ENCODE results near the gene AP1S1. TPM values are rescaled to one million over a fixed set of nuclear protein-coding genes. Genes with fewer than 3 reads are reported as not detected.
A peak's percentile ranks its signal among the peaks of the same experiment; 100 is the strongest.
"Not testable (repeated sequence)": the region's sequence is repeated elsewhere in the genome, so short reads cannot be mapped to it uniquely, and the experiment has no call there.

The AP1S1 gene
- total and polyA plus RNA-seq, 7 experiments from 2014 or later, result 3.3 to 39.4 (median 7.0) TPM

DNA sequence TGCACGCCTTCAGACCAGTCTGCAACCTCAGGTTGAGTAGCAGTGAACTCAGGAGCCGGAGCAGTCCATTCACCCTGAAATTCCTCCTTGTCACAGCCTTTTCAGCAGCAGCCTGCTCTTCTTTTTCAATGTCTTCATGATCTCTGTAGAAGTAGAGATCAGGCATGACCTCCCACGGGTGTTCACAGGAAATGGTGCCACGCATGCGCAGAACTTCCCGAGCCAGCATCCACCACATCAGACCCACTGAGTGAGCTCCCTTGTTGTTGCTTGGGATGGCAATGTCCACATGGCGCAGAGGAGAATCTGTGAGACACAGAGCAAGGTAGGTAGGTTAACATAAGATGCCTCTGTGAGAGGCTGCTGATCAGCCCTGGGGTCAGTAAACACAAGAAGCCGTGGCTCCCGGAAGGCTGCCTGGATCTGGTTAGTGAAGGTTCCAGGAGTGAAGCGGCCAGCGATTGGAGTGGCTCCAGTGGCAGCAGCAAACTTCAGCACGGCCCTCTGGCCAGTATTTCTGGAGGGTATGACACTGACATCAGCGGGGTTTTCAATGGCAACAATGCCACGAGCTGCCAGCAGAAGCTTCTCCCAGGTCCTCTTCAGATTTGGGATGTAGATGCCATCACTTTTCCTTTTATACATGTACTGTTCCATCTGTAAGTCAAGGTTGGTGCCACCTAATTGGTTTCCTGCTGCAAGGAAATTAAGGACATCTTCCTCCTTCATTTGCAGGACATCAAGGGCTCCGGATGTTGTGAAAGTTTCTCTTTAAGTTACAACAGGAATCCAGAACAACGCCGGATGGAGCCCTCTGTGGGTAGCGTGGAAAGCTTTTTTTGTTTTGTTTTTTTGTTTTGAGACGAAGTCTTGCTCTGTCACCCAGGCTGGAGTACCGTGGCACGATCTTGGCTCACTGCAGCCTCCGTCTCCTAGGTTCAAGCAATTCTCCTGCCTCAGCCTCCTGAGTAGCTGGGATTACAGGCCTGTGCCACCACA, 49.8 kb downstream of the AP1S1 start:
- intact Hi-C loops (cut with micrococcal nuclease), result loop anchor here in 1 of 2 donors (1.0 kb wide), 1 partner anchor 12 kb away; no protein-coding TSS in a partner anchor
- DNase-seq, result peak in 6 of 9 donors; percentile 28 to 47 (median 39)
- H3K9me3 Mint-ChIP-seq; H3K27ac ChIP-seq (ENCODE audit: low read depth, low read length); H3K4me1 ChIP-seq (ENCODE audit: control insufficient read depth in 2 of 2, insufficient read depth in 2 of 2, low read length in 2 of 2); H3K36me3 ChIP-seq (ENCODE audit: control insufficient read depth in 2 of 3, insufficient read depth in 3 of 3, low read length in 3 of 3); H3K27me3 ChIP-seq (ENCODE audit: control insufficient read depth in 2 of 2, insufficient read depth in 2 of 2, low read length in 2 of 2); H3K9me3 ChIP-seq (ENCODE audit: control insufficient read depth in 2 of 3, low read length in 3 of 3): not testable (repeated sequence)
- peaks cover 0 to 21% (median 8%) of the 10 kb centered on the region in 5 donors for H3K36me3 Mint-ChIP-seq
- H3K27me3 Mint-ChIP-seq, result peaks cover 19 to 39% (median 28%) of the 10 kb centered on the region in 5 donors
- peak overlapping the region; percentile 51 to 93 (median 82) for H3K27ac Mint-ChIP-seq
- ChIA-PET POLR2A (interaction anchor here (1.4 to 3.0 kb wide), 5 partner anchors 9 to 40 kb away, joined by 5 to 16 read pairs (median 7); partner anchors contain the start of genes FIS1, PLOD3 and ZNHIT1), CTCF (interaction anchor here (0.6 to 3.1 kb wide), 3 partner anchors 11 to 60 kb away, joined by 3 to 14 read pairs (median 9); partner anchors contain the start of genes PLOD3 and ZNHIT1)
- peak overlapping the region; percentile 17 for H3K4me3 ChIP-seq (ENCODE audit: low read length)
- ATAC-seq, result peak; percentile 47
- peak overlapping the region; percentile 27 to 86 (median 74) for H3K4me3 Mint-ChIP-seq
- peaks cover 0 to 22% (median 16%) of the 10 kb centered on the region in 7 donors for H3K4me1 Mint-ChIP-seq

DNA sequence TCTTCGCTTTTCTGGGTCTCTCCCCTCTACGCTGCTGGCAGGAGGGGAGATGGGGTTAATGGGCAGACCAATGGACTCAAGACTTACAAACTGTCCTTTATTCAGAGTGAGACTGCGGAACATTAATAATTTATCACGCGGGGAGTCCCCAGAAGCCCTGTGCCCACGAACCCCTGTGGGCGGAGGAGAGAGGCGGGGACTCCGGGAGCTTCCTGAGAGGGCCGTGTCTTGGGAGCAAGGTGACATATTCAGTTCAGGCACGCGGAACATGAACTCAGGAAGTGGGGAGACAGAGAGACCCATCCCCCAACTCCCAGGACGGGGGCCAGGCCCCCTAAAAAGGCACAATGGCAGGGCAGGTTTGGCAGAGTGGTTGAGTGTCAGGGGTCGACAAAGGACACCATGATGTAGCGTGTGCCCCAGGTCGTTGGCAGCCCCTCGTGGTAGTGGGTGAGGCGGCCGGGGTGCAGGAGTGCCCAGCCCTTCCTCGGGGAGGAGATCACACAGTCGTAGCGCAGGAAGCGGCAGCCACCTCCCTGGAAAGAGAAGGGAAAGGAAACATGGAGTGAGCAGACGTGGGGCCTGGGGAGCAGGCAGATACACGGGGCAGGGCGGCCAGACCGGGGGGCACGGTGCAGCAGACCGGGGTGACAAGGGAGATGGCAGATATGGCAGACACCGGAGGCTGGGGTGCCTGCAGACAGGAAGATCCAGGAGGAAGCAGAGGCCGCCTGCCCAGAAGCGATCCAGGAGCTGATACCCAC, 51.8 kb downstream of the AP1S1 start:
- intact Hi-C loops (cut with micrococcal nuclease), result no loop called here
- Histone ChIP-seq H3K36me3 (ENCODE audit: control insufficient read depth in 2 of 3, insufficient read depth in 3 of 3, low read length in 3 of 3) (peaks cover 0 to 29% (median 0%) of the 10 kb centered on the region in 3 experiments), H3K9me3 (ENCODE audit: control insufficient read depth in 2 of 3, low read length in 3 of 3) (no peaks in the 10 kb centered on the region), H3K27me3 (ENCODE audit: control insufficient read depth in 2 of 2, insufficient read depth in 2 of 2, low read length in 2 of 2) (no peaks in the 10 kb centered on the region), H3K27ac (ENCODE audit: low read depth, low read length) (no peak overlapping the region), H3K4me1 (ENCODE audit: control insufficient read depth in 2 of 2, insufficient read depth in 2 of 2, low read length in 2 of 2) (peaks cover 0 to 2% of the 10 kb centered on the region in 2 donors), H3K4me3 (ENCODE audit: low read length) (no peak overlapping the region)
- H3K36me3 Mint-ChIP-seq, result peaks cover 0 to 21% (median 8%) of the 10 kb centered on the region in 5 donors
- no peak for ATAC-seq
- H3K27ac Mint-ChIP-seq, result peak overlapping the region in 1 of 9 donors; percentile 28
- H3K4me3 Mint-ChIP-seq, result no peak overlapping the region
- ChIA-PET CTCF (interaction anchor here (0.7 to 3.1 kb wide), 3 partner anchors 11 to 50 kb away, joined by 3 to 14 read pairs (median 3); partner anchors contain the start of genes PLOD3 and ZNHIT1), POLR2A (no interaction called here)
- no peak for DNase-seq
- H3K9me3 Mint-ChIP-seq, result no peaks in the 10 kb centered on the region
- peaks cover 8 to 26% (median 18%) of the 10 kb centered on the region in 5 donors for H3K27me3 Mint-ChIP-seq
- peaks cover 0 to 16% (median 11%) of the 10 kb centered on the region in 7 donors for H3K4me1 Mint-ChIP-seq

DNA sequence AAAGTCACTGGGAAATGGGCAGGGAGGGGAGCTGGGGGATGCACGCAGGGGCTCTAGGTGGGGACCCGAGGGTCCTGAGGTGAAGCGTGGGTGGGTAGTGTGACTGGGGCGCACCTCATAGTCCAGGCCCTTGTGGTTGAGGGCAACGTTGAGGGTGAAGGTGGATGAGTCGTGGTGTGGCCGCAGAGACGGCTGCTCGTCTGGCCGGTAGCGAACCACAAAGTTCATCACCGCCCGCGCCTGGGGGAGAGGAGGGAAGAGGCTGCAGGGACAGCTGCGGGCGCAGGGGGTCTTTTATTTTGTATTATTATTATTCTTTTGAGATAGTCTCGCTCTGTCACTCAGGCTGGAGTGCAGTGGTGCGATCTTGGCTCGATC, 52.4 kb downstream of the AP1S1 start:
- peaks cover 0 to 35% (median 0%) of the 10 kb centered on the region in 3 experiments for H3K36me3 ChIP-seq (ENCODE audit: control insufficient read depth in 2 of 3, insufficient read depth in 3 of 3, low read length in 3 of 3)
- ChIA-PET CTCF (no interaction called here), POLR2A (no interaction called here)
- peaks cover 0 to 16% (median 10%) of the 10 kb centered on the region in 7 donors for H3K4me1 Mint-ChIP-seq
- H3K27ac ChIP-seq (ENCODE audit: low read depth, low read length), result no peak overlapping the region
- DNase-seq (no peak), ATAC-seq (no peak)
- H3K9me3 Mint-ChIP-seq, result no peaks in the 10 kb centered on the region
- peaks cover 0 to 2% of the 10 kb centered on the region in 2 donors for H3K4me1 ChIP-seq (ENCODE audit: control insufficient read depth in 2 of 2, insufficient read depth in 2 of 2, low read length in 2 of 2)
- no peaks in the 10 kb centered on the region for H3K9me3 ChIP-seq (ENCODE audit: control insufficient read depth in 2 of 3, low read length in 3 of 3)
- no peaks in the 10 kb centered on the region for H3K27me3 ChIP-seq (ENCODE audit: control insufficient read depth in 2 of 2, insufficient read depth in 2 of 2, low read length in 2 of 2)
- peaks cover 0 to 24% (median 8%) of the 10 kb centered on the region in 5 donors for H3K36me3 Mint-ChIP-seq
- intact Hi-C loops (cut with micrococcal nuclease), result no loop called here
- no peak overlapping the region for H3K4me3 Mint-ChIP-seq
- H3K27ac Mint-ChIP-seq, result peak overlapping the region in 1 of 9 donors; percentile 28
- no peak overlapping the region for H3K4me3 ChIP-seq (ENCODE audit: low read length)
- H3K27me3 Mint-ChIP-seq, result peaks cover 7 to 20% (median 12%) of the 10 kb centered on the region in 5 donors

DNA sequence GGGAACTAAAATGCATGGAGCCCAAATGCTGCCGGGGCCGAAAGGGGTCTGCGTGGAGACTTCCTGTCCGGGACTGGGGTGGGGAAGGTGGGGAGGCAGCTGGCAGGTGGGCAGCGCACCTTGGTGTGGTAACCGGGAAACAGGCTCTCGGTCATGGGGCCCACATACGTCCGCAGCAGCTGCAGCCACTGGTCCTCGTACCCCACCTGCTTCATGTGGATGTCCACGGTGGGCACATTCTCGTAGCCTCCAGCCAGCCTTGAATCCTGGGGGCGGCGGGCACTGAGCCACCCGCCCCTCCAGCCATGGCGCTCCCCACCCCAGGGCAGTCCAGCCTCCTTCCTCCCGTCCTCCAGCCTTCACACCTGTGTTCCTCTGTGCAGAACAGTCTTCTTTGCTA, 53.2 kb downstream of the AP1S1 start:
- Mint-ChIP-seq H3K9me3 (no peaks in the 10 kb centered on the region), H3K36me3 (peaks cover 0 to 24% (median 8%) of the 10 kb centered on the region in 5 donors), H3K4me1 (peaks cover 0 to 15% (median 10%) of the 10 kb centered on the region in 7 donors), H3K27me3 (peaks cover 6 to 15% (median 11%) of the 10 kb centered on the region in 5 donors), H3K4me3 (no peak overlapping the region), H3K27ac (no peak overlapping the region)
- Histone ChIP-seq H3K27me3 (ENCODE audit: control insufficient read depth in 2 of 2, insufficient read depth in 2 of 2, low read length in 2 of 2) (no peaks in the 10 kb centered on the region), H3K4me1 (ENCODE audit: control insufficient read depth in 2 of 2, insufficient read depth in 2 of 2, low read length in 2 of 2) (peaks cover 0 to 2% of the 10 kb centered on the region in 2 donors), H3K27ac (ENCODE audit: low read depth, low read length) (no peak overlapping the region), H3K9me3 (ENCODE audit: control insufficient read depth in 2 of 3, low read length in 3 of 3) (no peaks in the 10 kb centered on the region), H3K4me3 (ENCODE audit: low read length) (no peak overlapping the region), H3K36me3 (ENCODE audit: control insufficient read depth in 2 of 3, insufficient read depth in 3 of 3, low read length in 3 of 3) (peaks cover 0 to 43% (median 0%) of the 10 kb centered on the region in 3 experiments)
- no peak for ATAC-seq
- DNase-seq, result no peak
- CTCF ChIA-PET, result no interaction called here
- intact Hi-C loops (cut with micrococcal nuclease), result no loop called here
- POLR2A ChIA-PET, result no interaction called here

DNA sequence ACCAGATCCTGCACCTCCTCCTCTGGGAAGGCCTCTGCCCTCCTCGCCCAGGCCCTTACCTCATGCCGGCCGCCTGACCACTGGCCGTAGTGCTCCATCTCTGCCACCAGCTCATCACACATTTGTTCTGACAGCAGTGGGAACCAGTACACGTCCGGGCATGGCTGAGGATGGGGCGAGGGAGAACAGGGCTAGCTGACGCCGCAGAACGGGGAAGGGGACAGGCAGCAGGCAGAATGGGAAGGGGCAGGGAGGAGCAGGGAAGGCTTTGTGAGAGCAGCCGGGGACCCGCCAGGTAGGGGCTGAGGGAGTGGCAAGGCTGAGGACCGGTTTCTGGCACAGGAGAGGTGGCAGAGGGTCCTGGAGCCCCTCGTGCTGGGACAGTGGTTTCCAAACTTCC, 54.5 kb downstream of the AP1S1 start:
- Mint-ChIP-seq H3K9me3 (no peaks in the 10 kb centered on the region), H3K36me3 (peaks cover 0 to 24% (median 6%) of the 10 kb centered on the region in 5 donors), H3K4me1 (peaks cover 0 to 7% (median 6%) of the 10 kb centered on the region in 7 donors), H3K27me3 (peaks cover 0 to 7% (median 2%) of the 10 kb centered on the region in 5 donors), H3K27ac (peak overlapping the region in 1 of 9 donors; percentile 2), H3K4me3 (no peak overlapping the region)
- ATAC-seq (no peak), DNase-seq (no peak)
- intact Hi-C loops (cut with micrococcal nuclease), result no loop called here
- Histone ChIP-seq H3K27me3 (ENCODE audit: control insufficient read depth in 2 of 2, insufficient read depth in 2 of 2, low read length in 2 of 2) (no peaks in the 10 kb centered on the region), H3K4me1 (ENCODE audit: control insufficient read depth in 2 of 2, insufficient read depth in 2 of 2, low read length in 2 of 2) (no peaks in the 10 kb centered on the region), H3K36me3 (ENCODE audit: control insufficient read depth in 2 of 3, insufficient read depth in 3 of 3, low read length in 3 of 3) (peaks cover 0 to 46% (median 0%) of the 10 kb centered on the region in 3 experiments), H3K4me3 (ENCODE audit: low read length) (no peak overlapping the region), H3K27ac (ENCODE audit: low read depth, low read length) (no peak overlapping the region), H3K9me3 (ENCODE audit: control insufficient read depth in 2 of 3, low read length in 3 of 3) (no peaks in the 10 kb centered on the region)
- ChIA-PET CTCF (interaction anchor here (0.7 kb wide), 1 partner anchor 16 kb away, joined by 3 read pairs; no protein-coding TSS in a partner anchor), POLR2A (interaction anchor here (0.6 kb wide), 1 partner anchor 9 kb away, joined by 6 read pairs; the partner anchor contains the start of genes PLOD3 and ZNHIT1)

DNA sequence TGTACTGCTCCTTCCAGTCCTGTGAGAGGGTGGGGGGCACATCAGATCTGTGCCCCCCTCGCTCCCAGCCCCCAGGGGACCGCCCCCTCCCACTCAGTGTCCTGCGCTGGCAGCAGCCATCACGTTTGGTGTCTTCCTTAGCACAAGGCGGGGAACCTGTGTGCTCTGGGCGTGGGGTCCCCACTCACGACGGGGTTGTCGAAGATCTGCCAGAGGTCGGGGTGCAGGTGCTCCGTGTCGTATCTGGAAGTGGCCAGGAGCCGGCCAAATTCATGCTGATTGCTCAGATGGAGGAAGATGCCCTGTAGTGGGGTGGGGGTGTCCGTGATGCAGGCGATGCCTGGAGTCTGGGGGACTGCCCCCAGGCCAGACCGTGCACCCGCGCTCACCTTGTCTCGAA, 55.9 kb downstream of the AP1S1 start:
- intact Hi-C loops (cut with micrococcal nuclease), result no loop called here
- Histone ChIP-seq H3K27ac (ENCODE audit: low read depth, low read length) (no peak overlapping the region), H3K27me3 (ENCODE audit: control insufficient read depth in 2 of 2, insufficient read depth in 2 of 2, low read length in 2 of 2) (no peaks in the 10 kb centered on the region), H3K9me3 (ENCODE audit: control insufficient read depth in 2 of 3, low read length in 3 of 3) (no peaks in the 10 kb centered on the region), H3K4me1 (ENCODE audit: control insufficient read depth in 2 of 2, insufficient read depth in 2 of 2, low read length in 2 of 2) (no peaks in the 10 kb centered on the region), H3K4me3 (ENCODE audit: low read length) (no peak overlapping the region), H3K36me3 (ENCODE audit: control insufficient read depth in 2 of 3, insufficient read depth in 3 of 3, low read length in 3 of 3) (peaks cover 0 to 51% (median 0%) of the 10 kb centered on the region in 3 experiments)
- H3K4me3 Mint-ChIP-seq, result no peak overlapping the region
- H3K27me3 Mint-ChIP-seq, result no peaks in the 10 kb centered on the region
- peaks cover 0 to 3% (median 0%) of the 10 kb centered on the region in 7 donors for H3K4me1 Mint-ChIP-seq
- no peak overlapping the region for H3K27ac Mint-ChIP-seq
- DNase-seq (no peak), ATAC-seq (no peak)
- no peaks in the 10 kb centered on the region for H3K9me3 Mint-ChIP-seq
- ChIA-PET POLR2A (no interaction called here), CTCF (no interaction called here)
- H3K36me3 Mint-ChIP-seq, result peaks cover 0 to 28% (median 4%) of the 10 kb centered on the region in 5 donors
